Activated CD4-positive, alpha-beta T cell treated with anti-CD3 and anti-CD28 coated beads for 1 hour (primary cell): Measurements from ENCODE around the gene OPRD1.
"Not testable (repeated sequence)": the region's sequence is repeated elsewhere in the genome, so short reads cannot be mapped to it uniquely, and the experiment has no call there.

Experiments
- DNase-seq: peaks from one replicate; pipeline ENCODE4 v3.0.0-alpha.2; 2020

OPRD1 gene

DNA sequence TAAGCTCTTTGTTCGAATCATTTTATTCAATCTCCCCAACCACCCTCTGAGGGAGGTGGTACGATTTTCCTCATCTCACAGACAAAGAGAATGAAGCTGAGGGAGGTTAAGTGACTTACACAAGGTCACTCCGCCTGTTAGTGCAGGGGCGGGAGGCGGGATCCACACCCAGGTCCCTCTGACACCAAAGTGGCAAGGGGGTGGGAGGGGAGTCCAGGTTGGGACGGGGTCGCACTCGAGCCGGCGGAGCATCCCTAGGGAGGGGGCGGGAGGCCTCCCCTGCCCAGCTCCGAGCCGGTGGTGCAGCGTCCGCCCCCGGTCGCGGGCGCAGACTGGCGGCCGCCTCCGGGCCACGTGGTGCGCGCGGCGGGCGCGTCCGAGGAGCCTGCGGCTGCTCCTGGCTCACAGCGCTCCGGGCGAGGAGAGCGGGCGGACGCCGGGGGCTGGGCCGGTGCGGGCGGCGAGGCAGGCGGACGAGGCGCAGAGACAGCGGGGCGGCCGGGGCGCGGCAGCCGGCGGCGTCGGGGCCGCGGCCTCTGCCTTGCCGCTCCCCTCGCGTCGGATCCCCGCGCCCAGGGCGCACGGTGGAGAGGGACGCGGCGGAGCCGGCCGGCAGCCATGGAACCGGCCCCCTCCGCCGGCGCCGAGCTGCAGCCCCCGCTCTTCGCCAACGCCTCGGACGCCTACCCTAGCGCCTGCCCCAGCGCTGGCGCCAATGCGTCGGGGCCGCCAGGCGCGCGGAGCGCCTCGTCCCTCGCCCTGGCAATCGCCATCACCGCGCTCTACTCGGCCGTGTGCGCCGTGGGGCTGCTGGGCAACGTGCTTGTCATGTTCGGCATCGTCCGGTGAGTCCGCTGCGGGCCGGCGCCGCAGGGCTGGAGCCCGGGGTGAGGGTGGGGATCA, at the start of gene OPRD1:
OPRD1 (plus strand) TSS at position 405 of the 903 bp plus-strand sequence; CDS start at position 619, 214 bp downstream.
- no peak for DNase-seq

DNA sequence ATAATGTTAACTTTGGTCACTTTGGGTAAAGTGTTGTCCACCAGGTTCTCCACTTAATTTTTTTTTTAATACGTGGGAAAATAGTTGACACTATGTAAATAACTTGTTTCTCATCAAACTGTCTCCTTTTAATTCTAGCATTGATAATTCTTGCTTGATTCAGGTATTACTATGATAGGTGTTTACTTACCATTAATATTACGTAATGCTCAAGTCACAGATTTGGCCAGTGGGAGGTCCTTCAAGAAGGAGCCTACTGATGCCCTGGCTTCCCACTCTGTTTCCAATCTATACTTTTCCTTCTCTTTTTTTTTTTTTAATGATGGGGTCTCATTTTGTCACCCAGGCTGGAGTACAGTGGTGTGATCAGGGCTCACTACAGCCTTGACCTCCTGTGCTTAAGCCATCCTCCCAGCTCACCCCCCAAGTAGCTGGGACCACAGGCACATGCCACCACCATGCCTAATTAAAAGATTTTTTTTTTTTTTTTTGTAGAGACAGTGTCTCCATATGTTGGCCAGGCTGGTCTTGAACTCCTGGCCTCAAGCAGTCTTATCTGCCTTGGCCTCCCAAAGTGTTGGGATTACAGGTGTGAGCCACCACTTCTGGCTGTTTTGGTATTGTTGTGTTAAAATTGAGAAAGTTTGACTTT, 45.3 kb upstream of the OPRD1 start:
- no peak for DNase-seq

DNA sequence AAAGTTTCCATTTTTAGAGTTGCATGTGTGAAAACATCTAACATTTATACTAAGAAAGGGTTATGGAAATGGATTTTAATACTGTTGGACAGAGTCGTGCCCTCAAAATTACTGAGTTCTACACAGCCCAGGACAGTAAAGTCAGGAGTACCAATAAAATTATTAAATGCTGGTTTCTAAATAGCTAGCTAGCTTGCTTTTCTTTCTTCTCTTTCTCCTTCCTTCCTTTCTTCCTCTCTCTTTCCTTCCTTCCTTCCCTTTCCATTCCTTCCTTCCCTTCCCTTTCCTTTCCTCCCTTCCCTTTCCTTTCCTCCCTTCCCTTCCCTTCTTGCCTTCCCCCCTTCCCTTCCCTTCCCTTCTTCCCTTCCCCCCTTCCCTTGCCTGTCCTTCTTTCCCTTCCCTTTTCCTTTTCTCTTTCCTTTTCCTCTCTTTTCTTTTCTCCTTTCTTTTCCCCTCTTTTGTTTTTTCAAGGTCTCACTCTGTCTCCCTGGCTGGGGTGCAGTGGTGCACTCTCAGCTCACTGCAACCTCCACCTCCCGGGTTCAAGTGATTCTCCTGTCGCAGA, 41.3 kb upstream of the OPRD1 start:
- DNase-seq = no peak

DNA sequence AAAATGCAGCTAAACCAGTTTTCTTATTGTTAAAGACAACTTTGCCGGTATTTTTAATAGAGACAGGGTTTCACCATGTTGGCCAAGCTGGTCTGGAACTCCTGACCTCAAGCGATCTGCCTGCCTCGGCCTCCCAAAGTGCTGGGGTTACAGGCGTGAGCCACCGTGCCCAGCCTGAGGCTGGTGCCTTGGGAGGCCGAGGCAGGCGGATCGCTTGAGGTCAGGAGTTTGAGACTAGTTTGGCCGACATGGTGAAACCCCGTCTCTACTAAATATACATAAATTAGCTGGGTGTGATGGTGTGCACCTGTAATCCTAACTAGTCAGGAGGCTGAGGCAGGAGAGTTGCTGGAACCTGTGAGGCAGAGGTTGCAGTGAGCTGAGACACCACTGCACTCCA, 40.0 kb upstream of the OPRD1 start:
- not testable (repeated sequence) for DNase-seq

DNA sequence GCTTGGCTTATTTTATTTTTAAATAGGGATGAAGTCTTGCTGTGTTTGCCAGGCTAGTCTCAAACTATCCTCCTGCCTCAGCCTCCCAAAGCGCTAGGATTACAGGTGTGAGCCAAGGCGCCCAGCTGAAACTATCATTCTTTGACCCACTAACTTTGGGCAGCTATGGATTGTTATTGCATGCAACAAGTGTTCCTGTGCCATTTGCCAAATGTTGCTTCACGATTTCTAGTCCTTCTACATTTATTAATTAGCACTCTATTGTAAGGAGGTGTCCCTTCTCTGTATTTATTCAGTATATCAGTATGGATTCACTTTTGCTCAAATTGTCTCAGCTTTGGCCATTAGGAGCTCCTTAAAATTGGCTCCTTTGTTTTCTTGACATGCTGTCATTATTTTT, 38.9 kb upstream of the OPRD1 start:
- DNase-seq = no peak

DNA sequence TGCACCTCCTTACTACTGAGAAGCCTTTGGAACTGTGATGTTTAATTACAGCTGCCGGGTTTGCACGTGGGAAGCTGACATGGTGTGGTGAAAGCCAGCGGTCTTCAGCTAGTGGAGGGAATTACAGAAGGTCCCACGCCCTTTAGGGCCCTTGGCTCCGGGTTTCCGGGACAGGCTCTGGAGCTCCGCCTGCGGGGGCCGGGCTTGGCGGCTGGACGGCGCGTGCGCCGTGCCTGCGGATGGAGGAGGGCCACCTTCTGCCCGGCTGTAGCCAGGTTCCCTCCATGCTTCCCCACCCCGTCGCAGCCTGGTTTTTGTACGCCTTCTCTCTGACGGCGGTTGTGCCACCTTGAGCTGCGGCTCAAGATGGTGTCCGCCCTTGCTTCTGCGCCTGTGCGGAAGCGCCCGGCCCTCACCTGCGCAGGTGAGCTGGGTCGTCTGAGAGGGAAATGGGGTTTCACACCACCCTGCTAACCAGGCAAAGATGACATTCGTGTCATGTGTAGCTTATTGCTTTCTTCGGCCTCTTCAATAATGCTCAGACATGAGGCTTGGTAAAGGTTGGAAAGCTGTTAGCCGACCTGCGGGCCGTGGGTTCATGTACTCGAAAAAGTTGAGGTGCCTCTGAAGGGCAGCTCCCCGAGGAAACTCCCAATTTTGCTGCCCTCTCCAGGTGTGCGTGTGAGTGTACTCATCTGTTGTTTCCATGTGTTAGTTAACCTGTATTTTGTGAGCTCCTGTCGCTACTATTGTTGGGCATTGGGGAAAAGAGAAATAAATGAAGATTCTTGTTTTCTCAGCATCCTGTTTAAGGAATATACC, 36.6 kb upstream of the OPRD1 start:
- peak; percentile 50 for DNase-seq

DNA sequence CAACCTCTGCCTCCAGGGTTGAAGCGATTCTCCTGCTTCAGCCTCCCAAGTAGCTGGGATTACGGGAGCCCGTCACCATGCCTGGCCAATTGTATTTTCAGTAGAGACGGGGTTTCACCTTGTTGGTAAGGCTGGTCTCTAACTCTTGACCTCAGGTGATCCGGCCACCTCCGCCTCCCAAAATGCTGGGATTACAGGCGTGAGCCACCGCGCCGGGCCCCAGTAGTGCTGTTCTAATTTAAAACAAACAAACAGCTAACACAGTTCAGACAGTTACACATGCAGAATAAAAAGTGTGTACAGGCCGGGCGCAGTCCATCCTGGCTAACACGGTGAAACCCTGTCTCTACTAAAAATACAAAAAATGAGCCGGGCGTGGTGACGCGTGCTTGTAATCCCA, 35.6 kb upstream of the OPRD1 start:
- no peak for DNase-seq

DNA sequence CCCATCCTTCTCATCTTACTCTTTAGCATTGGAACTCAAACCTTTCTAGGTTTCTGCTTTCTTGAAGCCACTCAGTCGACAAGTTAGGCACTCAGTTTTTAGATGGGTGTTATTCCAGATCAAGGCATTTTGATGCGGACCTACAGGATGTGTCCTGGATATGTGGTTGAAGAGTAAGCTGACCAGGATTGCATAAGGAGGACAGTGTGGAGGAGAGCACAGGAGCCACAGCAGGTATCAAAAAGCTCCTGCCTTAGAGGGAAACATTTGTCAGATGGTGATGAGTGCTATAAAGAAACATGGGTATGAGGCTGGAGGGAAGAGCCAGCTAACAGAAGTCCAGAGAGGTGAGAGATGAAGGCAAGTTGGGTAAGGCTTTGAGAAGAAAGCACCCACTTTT, 33.9 kb upstream of the OPRD1 start:
- DNase-seq = no peak

DNA sequence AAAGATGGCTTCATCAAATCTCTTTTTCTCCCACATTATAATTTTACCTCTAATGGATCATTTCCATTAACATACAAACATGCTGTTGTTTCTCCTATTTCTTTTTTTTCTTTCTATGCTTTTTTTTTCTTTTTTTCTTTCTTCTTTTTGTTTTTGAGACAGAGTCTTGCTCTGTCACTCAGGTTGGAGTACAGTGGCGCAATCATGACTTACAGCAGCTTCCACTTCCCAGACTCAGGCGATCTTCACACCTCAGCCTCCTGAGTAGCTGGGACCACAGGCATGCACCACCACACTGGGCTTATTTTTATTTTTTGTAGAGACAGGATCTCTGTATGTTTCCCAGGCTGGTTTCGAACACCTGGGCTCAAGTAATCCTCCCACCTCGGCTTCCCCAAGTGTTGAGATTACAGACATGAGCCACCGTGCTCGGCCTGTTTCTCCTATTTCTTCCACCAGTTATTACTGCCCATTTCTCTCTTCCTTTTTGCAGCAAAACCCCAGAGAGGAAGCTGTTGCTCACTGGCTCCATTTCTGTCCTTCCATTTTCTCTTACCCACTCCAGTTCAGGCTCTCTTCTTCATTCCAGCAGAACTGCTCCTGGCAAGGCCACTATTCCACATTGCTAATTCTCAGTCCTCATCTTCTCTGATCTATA, 32.1 kb upstream of the OPRD1 start:
- DNase-seq = no peak

DNA sequence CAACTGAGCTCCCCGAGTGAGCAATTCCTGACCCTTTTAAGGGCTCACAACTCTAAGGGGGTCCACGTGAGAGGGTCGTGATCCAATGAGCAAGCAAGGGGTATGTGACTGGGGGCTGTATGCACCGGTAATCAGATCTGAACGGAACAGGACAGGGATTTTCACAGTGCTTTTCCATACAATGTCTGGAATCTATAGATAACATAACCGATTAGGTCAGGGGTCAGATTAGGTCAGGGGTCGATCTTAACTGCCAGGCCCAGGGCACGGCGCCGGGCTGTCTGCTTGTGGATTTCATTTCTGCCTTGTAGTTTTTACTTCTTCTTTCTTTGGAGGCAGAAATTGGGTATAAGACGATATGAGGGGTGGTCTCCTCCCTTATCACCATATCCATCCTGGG, 30.7 kb upstream of the OPRD1 start:
- DNase-seq = no peak

DNA sequence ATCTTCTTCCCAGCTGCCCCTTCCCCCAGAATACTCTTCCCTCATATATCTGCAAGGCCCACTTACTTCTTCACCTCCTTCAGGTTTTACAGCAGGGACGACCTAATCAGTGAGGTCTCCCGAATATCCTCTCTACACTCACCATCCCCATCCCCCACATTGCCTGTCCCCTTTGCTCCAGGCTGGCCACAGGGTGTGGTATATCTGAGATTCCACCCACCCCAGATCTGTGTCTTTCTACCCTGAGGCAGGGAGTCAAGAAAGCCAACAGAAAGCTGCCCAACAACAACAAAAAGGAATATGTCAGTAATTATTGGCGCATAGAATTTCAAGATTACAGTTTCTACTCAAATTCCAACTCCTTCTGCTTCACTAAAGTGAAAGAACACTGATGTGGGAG, 30.0 kb upstream of the OPRD1 start:
- DNase-seq = no peak

DNA sequence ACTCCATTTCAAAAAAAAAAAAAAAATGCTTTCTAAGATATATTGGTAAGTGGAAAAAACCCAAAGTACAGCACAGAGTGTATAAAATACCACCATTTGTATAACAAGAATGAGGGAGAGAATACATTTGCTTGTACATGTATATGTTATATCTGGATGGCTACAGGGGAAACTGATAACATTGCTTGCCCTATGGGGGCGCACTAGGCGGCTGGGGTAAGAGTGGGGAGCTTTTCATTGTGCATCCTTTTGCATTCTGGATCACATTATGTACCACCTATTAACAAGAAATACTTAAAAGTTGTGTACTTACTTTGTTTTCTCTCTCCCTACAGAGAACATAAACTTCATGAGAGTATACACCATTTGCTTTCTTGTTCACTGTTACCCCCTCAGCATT, 28.6 kb upstream of the OPRD1 start:
- DNase-seq = no peak

DNA sequence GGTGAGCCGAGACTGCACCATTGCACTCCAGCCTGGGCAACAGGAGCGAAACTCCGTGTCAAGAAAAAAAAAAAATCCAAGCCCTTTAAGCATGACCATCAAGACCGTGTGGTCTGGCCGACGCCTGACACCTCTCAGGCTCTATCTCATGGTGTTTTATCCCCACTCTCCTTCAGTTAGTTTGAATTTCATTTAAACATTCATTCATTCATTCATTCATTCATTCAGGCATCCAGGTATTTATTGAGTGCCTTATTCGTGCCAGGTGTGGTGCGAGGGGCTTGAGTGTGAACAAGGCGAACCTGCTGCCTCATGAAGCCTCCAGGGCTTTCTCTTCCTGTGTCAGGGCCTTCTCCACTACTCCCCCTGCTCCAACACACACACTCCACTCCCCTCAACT, 22.6 kb upstream of the OPRD1 start:
- DNase-seq = no peak

DNA sequence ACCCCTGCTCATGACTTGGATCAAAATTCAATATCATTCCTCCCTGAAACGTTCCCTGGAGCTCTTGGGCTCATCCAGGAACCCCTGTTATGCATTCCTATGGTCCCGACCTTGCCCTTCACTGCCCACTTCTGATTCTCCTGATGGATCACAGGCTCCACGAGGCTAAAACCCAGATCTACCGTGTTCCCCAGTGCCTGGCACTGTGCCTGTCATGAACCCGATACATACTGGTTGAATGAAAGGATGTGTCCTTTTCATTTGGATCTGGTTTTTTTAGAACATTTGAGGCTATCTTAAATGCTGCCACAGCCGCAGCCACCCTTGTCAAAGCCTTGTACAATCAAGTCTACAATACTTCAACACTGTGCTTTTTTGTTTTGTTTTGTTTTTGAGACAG, 22.2 kb upstream of the OPRD1 start:
- no peak for DNase-seq

DNA sequence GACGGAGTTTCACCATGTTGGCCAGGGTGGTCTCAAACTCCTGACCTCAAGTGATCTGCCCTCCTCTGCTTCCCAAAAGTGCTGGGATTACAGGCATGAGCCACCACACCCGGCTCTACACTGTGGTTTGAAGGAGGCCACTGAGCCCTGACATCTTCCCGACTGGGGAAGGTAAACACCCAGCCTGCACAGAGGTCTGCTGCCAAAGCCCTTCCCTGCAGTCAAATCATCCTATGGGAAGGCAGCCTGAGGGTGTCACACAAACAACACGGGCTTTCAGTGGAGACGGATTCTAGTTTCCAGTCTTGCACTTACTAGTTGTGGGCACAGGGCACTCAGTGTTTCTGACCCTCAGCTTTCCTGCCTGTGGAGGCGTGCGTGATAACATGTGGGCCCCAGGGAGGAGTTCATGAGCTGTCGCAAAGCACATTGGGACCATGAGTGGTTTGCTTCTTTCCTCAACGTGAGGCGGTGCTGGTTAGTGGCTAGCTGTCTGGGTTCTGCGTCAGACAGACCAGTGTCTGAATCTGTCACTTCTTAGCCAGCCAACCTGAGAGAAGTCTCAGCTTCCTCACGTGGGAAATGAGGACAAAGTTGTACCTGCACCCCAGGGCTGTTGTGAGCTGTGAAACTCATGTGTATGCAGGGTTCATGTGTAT, 21.5 kb upstream of the OPRD1 start:
- DNase-seq = no peak

DNA sequence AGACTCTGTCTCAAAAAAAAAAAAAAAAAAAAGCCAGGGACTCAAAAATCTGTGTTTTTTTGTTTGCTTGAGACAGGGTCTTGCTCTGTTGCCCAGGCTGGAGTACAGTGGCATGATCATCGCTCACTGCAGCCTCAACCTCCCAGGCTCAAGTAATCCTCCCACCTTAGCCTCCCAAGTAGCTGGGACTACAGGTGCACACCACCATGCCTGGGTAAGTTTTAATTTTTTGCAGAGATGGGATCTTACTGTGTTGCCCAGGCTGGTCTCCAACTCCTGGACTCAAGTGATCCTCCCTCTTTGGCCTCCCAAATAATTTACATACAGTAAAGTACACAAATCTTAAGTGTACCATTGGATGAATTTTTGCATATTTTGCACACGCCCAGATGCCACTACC, 20.0 kb upstream of the OPRD1 start:
- DNase-seq = not testable (repeated sequence)

DNA sequence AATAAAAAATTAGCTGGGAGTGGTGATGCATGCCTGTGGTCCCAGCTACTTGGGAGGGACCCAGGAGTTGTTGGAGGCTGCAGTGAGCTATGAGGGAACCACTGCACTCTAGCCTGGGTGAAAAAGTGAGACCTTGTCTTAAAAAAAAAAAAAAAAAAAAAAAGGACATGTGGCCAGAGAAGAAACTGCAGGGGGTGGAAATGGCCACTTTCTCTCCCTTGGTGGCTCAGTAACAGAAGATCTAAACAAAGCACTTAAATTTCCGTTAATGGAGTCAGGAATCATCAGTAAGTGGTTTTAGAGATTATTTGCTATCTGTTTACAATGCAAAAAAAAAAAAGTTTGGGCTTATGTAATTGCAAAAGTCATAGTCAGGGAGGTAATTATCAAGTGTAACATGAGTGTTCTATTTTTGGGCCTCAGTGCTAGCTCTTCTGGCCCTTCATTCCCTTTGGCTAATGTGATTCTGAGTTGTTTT, 19.3 kb upstream of the OPRD1 start:
- DNase-seq = no peak

DNA sequence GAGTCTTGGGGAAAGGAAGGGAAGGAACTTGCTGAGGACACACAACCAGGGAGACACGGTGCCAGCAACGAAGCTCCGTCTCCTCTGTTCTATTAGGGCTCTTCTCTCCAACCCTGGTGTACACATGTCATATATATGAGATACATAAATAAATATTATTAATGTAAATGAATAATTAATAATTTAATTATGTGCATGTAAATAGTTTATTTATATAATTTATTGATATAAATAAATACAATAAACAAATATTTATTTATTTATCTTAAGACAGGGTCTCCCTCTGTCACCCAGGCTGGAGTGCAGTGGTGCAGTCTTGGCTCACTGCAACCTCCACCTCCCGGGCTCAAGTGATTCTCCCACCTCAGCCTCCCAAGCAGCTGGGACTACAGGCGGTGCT, 17.4 kb upstream of the OPRD1 start:
- not testable (repeated sequence) for DNase-seq

DNA sequence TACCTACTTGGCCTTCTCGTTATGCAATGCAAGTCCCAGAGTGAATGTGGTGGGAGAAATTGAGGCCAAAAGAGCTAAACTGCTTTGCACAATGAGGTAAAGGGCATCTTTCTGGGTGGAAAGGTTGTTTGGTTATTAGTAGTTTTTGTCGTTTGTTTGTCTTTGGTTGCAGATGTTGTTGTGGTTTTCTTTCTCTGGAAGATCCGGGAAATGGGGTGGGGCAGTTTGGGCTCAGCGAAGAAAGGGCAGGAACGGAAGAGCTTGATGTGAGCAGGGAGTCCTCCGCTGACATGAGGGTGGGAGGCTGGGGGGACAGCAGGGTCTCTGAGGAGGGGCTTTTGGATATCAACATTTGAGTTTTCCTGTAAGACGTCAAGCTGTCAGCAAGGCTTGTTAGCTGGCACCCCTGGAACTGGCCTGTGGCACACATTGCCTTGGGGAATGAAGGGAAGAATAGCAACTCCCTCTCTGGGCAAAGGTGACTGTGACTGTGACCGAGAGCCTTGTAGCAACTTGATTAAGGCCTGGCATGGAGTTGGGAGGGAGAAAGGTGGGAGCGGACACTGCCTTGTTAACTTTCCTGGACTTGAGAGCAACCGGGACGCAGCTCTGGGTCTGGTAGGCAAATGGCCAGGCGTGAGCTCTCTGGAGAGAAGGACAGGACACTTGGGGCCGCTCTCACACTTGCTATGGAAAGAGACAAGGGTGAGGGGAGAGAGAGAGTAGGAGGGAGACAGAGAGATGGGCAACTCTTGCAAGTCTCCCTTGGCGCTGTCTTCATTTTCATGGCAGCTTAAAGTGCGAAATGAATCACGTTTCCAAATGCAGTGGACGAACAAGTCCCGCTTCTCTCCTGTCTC, 15.4 kb upstream of the OPRD1 start:
- DNase-seq = no peak

DNA sequence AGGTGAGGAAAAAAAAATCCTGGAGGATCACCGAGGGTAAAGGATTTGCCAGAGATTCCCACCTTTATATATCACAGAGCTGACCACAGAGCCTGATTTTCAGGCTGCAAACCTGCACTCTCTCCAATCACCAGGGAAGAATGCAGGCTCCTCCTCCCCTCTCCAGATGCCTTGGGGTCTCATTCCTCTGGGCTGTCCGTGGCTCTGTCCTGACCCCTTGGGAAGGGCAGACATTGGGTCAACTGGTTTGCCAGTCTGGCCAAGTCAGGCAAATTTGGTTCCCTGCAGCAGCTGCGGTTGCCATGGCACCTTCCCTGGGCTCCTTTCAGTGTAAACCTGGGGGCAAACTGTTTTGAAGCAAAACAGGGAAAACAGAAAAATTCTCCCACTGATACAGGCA, 11.6 kb upstream of the OPRD1 start:
- DNase-seq = no peak

DNA sequence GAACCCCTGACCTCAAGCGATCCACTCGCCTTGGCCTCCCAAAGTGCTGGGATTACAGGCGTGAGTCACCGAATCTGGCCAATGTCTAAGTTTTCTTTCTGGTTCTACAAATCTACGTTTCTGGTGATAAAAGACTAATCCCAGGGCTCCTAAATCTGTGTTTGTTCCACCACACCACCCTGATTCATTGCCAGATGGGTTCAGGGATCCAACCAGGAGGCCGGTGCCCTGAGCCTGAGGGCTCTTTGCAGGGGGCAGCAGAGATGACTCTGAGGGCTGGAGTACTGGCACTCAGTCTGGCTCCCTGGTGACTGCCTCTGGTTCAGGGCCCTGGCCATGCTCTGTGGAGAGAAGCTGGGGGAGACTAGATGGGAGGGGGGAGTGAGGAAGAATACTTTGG, 10.5 kb upstream of the OPRD1 start:
- no peak for DNase-seq
